GM12875 (cell line): ENCODE results near the gene GABBR1.

Source experiments
- H3K4me3 ChIP-seq: one replicate; pipeline ENCODE4 v1.5.1; 2011; ENCODE audit warnings: low read depth, low read length, control low read depth
- TF ChIP-seq, protein P1 (sequence below): IDR thresholded peaks from 2 replicates; pipeline ENCODE4 v1.5.1; 2011; ENCODE audit warnings: low read depth, mild to moderate bottlenecking, control low read depth, inconsistent platforms, low read length, moderate library complexity, borderline replicate concordance; ENCODE audit not compliant: insufficient read depth

Gene GABBR1

GRCh38 chr6:29566856-29567255 is 66.1 kb downstream of the GABBR1 start:
- TF ChIP-seq, protein P1, sequence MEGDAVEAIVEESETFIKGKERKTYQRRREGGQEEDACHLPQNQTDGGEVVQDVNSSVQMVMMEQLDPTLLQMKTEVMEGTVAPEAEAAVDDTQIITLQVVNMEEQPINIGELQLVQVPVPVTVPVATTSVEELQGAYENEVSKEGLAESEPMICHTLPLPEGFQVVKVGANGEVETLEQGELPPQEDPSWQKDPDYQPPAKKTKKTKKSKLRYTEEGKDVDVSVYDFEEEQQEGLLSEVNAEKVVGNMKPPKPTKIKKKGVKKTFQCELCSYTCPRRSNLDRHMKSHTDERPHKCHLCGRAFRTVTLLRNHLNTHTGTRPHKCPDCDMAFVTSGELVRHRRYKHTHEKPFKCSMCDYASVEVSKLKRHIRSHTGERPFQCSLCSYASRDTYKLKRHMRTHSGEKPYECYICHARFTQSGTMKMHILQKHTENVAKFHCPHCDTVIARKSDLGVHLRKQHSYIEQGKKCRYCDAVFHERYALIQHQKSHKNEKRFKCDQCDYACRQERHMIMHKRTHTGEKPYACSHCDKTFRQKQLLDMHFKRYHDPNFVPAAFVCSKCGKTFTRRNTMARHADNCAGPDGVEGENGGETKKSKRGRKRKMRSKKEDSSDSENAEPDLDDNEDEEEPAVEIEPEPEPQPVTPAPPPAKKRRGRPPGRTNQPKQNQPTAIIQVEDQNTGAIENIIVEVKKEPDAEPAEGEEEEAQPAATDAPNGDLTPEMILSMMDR, result no peak
- no peak overlapping the region for H3K4me3 ChIP-seq

- TF ChIP-seq, protein P1, result no peak
Measured at GRCh38 chr6:29564875-29565274, 68.1 kb downstream of the GABBR1 start.

DNA sequence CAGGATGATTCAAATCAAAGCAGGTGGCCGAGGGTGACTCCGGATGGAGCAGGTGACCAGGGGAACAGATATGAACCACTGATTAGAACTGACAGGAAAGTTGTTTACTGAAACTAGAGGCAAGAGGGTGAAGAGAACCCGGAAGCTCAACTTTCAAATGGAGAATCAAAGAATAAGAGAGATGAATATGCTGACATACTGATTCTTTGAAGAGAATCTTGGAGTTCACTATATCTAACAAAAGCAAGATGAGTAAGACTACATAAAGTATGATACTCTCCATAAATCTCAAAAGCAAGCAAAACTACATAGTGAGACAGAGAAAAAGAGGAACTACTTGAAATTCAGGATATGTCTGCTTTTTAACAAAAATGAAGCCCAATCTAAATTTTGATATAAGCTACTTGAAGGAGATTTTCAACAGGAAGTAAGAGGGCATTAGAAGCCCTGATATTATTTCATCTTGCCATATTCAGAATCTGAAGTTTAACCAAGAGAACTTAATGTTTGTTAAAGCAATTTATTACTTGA is 69.5 kb downstream of the GABBR1 start:
- TF ChIP-seq, protein P1, result no peak
- no peak overlapping the region for H3K4me3 ChIP-seq

More at GRCh38 chr6:29564875-29565274, 68.1 kb downstream of the GABBR1 start:
- no peak overlapping the region for H3K4me3 ChIP-seq

GRCh38 chr6:29561606-29562181 is 71.3 kb downstream of the GABBR1 start:
- H3K4me3 ChIP-seq, result no peak overlapping the region
- TF ChIP-seq, protein P1, result no peak

- TF ChIP-seq, protein P1, result no peak
- H3K4me3 ChIP-seq, result no peak overlapping the region
Measured at GRCh38 chr6:29561091-29561490, 71.9 kb downstream of the GABBR1 start.

GRCh38 chr6:29559524-29560287 is 73.3 kb downstream of the GABBR1 start, which contains the start of gene UBD:
UBD (minus strand) TSS chr6:29559732; CDS start chr6:29559701, 31 bp downstream.
- TF ChIP-seq, protein P1, result no peak
- H3K4me3 ChIP-seq, result no peak within 1 kb of the TSS
